GM23338 (cell line): ENCODE results near the gene ZNF808. TPM values are rescaled to one million over a fixed set of nuclear protein-coding genes. Genes with fewer than 3 reads are reported as not detected.
"Not testable (repeated sequence)": the region's sequence is repeated elsewhere in the genome, so short reads cannot be mapped to it uniquely, and the experiment has no call there.

Experiments used
- ATAC-seq: fragments of 200-7000 bp; cut with Tn5 transposase; 3 replicates; pipeline ENCODE4 v1.9.1; 2020
- DNase-seq: peaks from one replicate; pipeline ENCODE4 v3.0.0-alpha.2; 2015; ENCODE audit warnings: low spot score
- H2AFZ ChIP-seq: fragments of 200-600 bp; sonication (generic); 2 replicates; pipeline ENCODE4 v1.8.0; 2016; ENCODE audit warnings: antibody characterized with exemption, mild to moderate bottlenecking, moderate library complexity
- H3F3A ChIP-seq: fragments of 200-600 bp; sonication (generic); replicated peaks from 2 replicates; pipeline ENCODE4 v1.8.0; 2017; ENCODE audit warnings: antibody characterized with exemption, mixed run types, low read depth
- H3K27ac ChIP-seq: fragments of 200-600 bp; sonication (generic); 2 replicates; pipeline ENCODE4 v1.6.1; 2016; ENCODE audit warnings: low read depth
- H3K27me3 ChIP-seq: fragments of 200-600 bp; sonication (generic); 2 replicates; pipeline ENCODE4 v1.8.0; 2016; ENCODE audit warnings: mild to moderate bottlenecking, mixed run types, moderate library complexity; ENCODE audit not compliant: insufficient read depth
- H3K36me3 ChIP-seq: fragments of 200-600 bp; sonication (generic); 2 replicates; pipeline ENCODE4 v1.8.0; 2016; ENCODE audit warnings: mild to moderate bottlenecking; ENCODE audit not compliant: insufficient read depth
- H3K4me1 ChIP-seq: fragments of 200-600 bp; sonication (generic); 2 replicates; pipeline ENCODE4 v1.8.0; 2016; ENCODE audit warnings: mild to moderate bottlenecking, moderate library complexity; ENCODE audit not compliant: insufficient read depth
- H3K4me2 ChIP-seq: fragments of 200-600 bp; sonication (generic); 2 replicates; pipeline ENCODE4 v1.7.1; 2017; ENCODE audit warnings: mixed run types
- H3K4me3 ChIP-seq: fragments of 200-600 bp; sonication (generic); 2 replicates; pipeline ENCODE4 v1.6.1; 2016; ENCODE audit warnings: mixed run types
- H3K79me2 ChIP-seq: fragments of 200-600 bp; sonication (generic); replicated peaks from 2 replicates; pipeline ENCODE4 v1.8.0; 2017; ENCODE audit warnings: mild to moderate bottlenecking; ENCODE audit not compliant: insufficient read depth
- H3K9me2 ChIP-seq: fragments of 200-600 bp; sonication (generic); 2 replicates; pipeline ENCODE4 v1.8.0; 2017; ENCODE audit not compliant: insufficient read depth
- H4K20me1 ChIP-seq: fragments of 200-600 bp; sonication (generic); replicated peaks from 2 replicates; pipeline ENCODE4 v1.8.0; 2017; ENCODE audit warnings: mild to moderate bottlenecking; ENCODE audit not compliant: insufficient read depth
- H3K27ac Mint-ChIP-seq: 2 replicates; pipeline ENCODE4 v1.8.0; 2020; ENCODE audit warnings: inconsistent platforms, mild to moderate bottlenecking, moderate library complexity, mixed read lengths
- H3K27me3 Mint-ChIP-seq: 3 replicates; pipeline ENCODE4 v1.8.0; 2022; ENCODE audit warnings: low read depth, mild to moderate bottlenecking, moderate library complexity, mixed read lengths, inconsistent platforms; ENCODE audit not compliant: insufficient read depth, poor library complexity
- H3K36me3 Mint-ChIP-seq: 3 replicates; pipeline ENCODE4 v1.8.0; 2021; ENCODE audit warnings: low read depth, mild to moderate bottlenecking, inconsistent platforms, moderate library complexity, mixed read lengths
- H3K4me1 Mint-ChIP-seq: 3 replicates; pipeline ENCODE4 v1.8.0; 2020; ENCODE audit warnings: mild to moderate bottlenecking, inconsistent platforms, mixed read lengths
- H3K4me3 Mint-ChIP-seq: 3 replicates; pipeline ENCODE4 v1.8.0; 2021; ENCODE audit warnings: moderate library complexity, mild to moderate bottlenecking, inconsistent platforms, mixed read lengths
- H3K9me3 Mint-ChIP-seq: 3 replicates; pipeline ENCODE4 v1.8.0; 2020; ENCODE audit warnings: moderate library complexity, mild to moderate bottlenecking, inconsistent platforms, mixed read lengths
- JUNB ChIP-seq: IDR thresholded peaks from one replicate; pipeline ENCODE4 v1.6.1; 2016; ENCODE audit warnings: antibody characterized with exemption; ENCODE audit not compliant: unreplicated experiment
- NANOG ChIP-seq: IDR thresholded peaks from 2 replicates; pipeline ENCODE4 v1.6.1; 2016; ENCODE audit warnings: antibody characterized with exemption, borderline replicate concordance
- POLR2AphosphoS5 ChIP-seq: IDR thresholded peaks from 2 replicates; pipeline ENCODE4 v1.6.1; 2016; ENCODE audit warnings: antibody characterized with exemption, low read depth
- polyA plus RNA-seq: library from polyadenylated mRNA; unstranded; fragments of >200 nt; fragmentation: Nextera tagmentation; extraction: Ambion mirVana; gene quantifications from 2 replicates; pipeline ENCODE4 v1.2.1, GENCODE V29; 2016
- total RNA-seq: library from RNA; depleted of rRNA; stranded (reverse); fragments of >200 nt; shearing (Covaris generic); gene quantifications from 2 replicates; pipeline ENCODE4 v1.2.3, GENCODE V29; 2014
- TF ChIP-seq, protein P1 (sequence below), 2 experiments: fragments of 200-600 bp in 1 of 2; sonication (generic) in 1 of 2; conservative IDR thresholded peaks; 2 replicates each; pipeline versions ENCODE4 v1.5.1 to v1.6.1; 2016 to 2017; ENCODE audit warnings: antibody characterized with exemption in 2 of 2, low read depth in 2 of 2, mild to moderate bottlenecking in 2 of 2, moderate library complexity in 1 of 2

ZNF808 gene
- total and polyA plus RNA-seq, 2 experiments from 2014 or later = 10.5 to 32.1 TPM

- ATAC-seq = peak; percentile 55; the same call in 2 of the 3 replicates
These were observed 42.4 kb upstream of the ZNF808 start for GRCh38 chr19:52485064-52485463.

DNA sequence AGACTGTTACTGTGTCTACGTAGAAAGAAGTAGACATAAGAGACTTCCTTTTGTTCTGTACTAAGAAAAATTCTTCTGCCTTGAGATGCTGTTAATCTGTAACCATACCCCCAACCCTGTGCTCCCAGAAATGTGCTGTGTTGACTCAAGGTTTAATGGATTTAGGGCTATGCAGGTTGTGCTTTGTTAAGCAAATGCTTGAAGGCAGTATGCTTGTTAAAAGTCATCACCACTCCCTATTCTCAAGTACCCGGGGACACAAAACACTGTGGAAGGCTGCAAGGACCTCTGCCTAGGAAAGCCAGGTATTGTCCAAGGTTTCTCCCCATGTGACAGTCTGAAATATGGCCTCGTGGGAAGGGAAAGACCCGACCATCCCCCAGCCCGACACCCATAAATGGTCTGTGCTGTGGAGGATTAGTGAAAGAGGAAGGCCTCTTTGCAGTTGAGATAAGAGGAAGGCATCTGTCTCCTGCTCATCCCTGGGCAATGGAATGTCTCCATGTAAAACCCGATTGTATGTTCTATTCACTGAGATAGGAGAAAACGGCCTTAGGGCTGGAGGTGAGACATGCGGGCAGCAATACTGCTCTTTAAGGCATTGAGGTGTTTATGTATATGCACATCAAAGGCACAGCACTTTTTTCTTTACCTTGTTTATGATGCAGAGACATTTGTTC, 41.8 kb upstream of the ZNF808 start:
- peaks cover 18% of the 10 kb centered on the region for H3K4me1 Mint-ChIP-seq
- H3K4me3 Mint-ChIP-seq, H3K9me2 ChIP-seq, H3K27me3 ChIP-seq, H4K20me1 ChIP-seq, H3K27ac Mint-ChIP-seq, H3K36me3 ChIP-seq, H2AFZ ChIP-seq, H3K79me2 ChIP-seq: not testable (repeated sequence)
- Histone ChIP-seq H3K4me2 (peak overlapping the region; percentile 63), H3K4me1 (peaks cover 34% of the 10 kb centered on the region), H3K27ac (peak overlapping the region; percentile 100), H3F3A (peaks cover 13% of the 10 kb centered on the region; the same call in 1 of the 2 replicates), H3K4me3 (peak overlapping the region; percentile 36)
- H3K27me3 Mint-ChIP-seq = peaks cover 12% of the 10 kb centered on the region
- DNase-seq (peak; percentile 59), ATAC-seq (peak; percentile 26; the same call in 2 of the 3 replicates)
- H3K9me3 Mint-ChIP-seq = peaks cover 72% of the 10 kb centered on the region
- H3K36me3 Mint-ChIP-seq = peaks cover 17% of the 10 kb centered on the region
- TF ChIP-seq NANOG = peak; percentile 45; the same call in 1 of the 2 replicates

More at GRCh38 chr19:52485064-52485463, 42.4 kb upstream of the ZNF808 start:
- H4K20me1 ChIP-seq, H3K27ac Mint-ChIP-seq, H3K79me2 ChIP-seq, H2AFZ ChIP-seq, H3K9me2 ChIP-seq, H3K36me3 ChIP-seq, H3K27me3 ChIP-seq, H3K4me3 Mint-ChIP-seq: not testable (repeated sequence)
- H3K4me3 ChIP-seq = peak overlapping the region; percentile 36
- H3K4me1 ChIP-seq = peaks cover 34% of the 10 kb centered on the region
- peak overlapping the region; percentile 63 for H3K4me2 ChIP-seq
- peaks cover 18% of the 10 kb centered on the region for H3K4me1 Mint-ChIP-seq
- DNase-seq = peak; percentile 45
- TF ChIP-seq POLR2AphosphoS5 = peak; percentile 27; the same call in 1 of the 2 replicates
- H3K36me3 Mint-ChIP-seq = peaks cover 21% of the 10 kb centered on the region
- H3F3A ChIP-seq = peaks cover 13% of the 10 kb centered on the region; the same call in 1 of the 2 replicates
- peaks cover 12% of the 10 kb centered on the region for H3K27me3 Mint-ChIP-seq
- H3K27ac ChIP-seq = peak overlapping the region; percentile 100
- H3K9me3 Mint-ChIP-seq = peaks cover 75% of the 10 kb centered on the region

DNA sequence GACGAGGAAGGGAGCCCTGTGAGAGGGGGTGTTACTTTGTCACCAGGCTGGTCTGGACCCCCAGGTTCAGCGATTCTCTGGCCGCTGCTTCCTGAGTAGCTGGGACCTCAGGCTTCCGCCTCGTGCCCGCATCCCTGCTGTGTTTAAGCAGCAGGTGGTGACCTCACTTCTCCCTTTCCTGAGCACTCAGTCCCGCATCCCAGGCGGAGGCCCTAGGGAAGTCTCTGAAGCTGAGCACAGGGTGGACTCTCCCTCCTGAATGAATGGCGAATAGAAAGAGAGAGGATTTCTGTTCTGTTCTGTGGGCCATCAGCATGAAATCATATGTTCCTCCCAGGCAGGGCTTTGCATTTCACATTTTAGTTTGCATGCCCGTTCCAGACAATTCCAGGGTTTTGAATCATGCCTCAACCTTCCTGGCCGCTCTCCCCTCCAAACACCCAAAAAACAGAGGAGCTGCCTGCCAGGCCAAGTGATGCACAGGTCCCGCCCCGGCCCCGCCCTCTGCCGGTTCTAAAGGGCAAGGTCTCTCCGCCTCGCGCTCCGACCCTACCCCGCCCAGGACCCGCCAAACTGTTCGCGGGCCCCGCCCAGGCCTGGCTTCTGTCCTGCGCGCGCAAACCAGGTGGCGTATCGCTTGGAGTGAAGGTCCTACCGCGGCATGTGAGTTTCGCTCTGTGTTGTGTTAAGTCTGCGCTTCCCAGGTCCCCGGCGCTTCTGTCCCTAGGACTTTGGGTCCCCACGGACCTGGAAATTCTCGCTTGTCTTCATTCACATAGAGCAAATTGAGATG, 35.1 kb upstream of the ZNF808 start:
- Histone ChIP-seq H3K4me1 (peaks cover 16% of the 10 kb centered on the region), H3K27me3 (peaks cover 21% of the 10 kb centered on the region), H3F3A (peaks cover 10% of the 10 kb centered on the region), H3K27ac (peak overlapping the region; percentile 83), H4K20me1 (peaks cover 9% of the 10 kb centered on the region), H3K79me2 (peaks cover 12% of the 10 kb centered on the region), H3K4me3 (peak overlapping the region; percentile 87), H3K9me2 (no peaks in the 10 kb centered on the region), H3K4me2 (peak overlapping the region; percentile 99), H2AFZ (peak overlapping the region; percentile 97; the same call in 1 of the 2 replicates), H3K36me3 (no peaks in the 10 kb centered on the region)
- no peak for TF ChIP-seq JUNB
- peak; percentile 60 for TF ChIP-seq POLR2AphosphoS5
- TF ChIP-seq, protein P1, sequence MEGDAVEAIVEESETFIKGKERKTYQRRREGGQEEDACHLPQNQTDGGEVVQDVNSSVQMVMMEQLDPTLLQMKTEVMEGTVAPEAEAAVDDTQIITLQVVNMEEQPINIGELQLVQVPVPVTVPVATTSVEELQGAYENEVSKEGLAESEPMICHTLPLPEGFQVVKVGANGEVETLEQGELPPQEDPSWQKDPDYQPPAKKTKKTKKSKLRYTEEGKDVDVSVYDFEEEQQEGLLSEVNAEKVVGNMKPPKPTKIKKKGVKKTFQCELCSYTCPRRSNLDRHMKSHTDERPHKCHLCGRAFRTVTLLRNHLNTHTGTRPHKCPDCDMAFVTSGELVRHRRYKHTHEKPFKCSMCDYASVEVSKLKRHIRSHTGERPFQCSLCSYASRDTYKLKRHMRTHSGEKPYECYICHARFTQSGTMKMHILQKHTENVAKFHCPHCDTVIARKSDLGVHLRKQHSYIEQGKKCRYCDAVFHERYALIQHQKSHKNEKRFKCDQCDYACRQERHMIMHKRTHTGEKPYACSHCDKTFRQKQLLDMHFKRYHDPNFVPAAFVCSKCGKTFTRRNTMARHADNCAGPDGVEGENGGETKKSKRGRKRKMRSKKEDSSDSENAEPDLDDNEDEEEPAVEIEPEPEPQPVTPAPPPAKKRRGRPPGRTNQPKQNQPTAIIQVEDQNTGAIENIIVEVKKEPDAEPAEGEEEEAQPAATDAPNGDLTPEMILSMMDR (conservative IDR thresholded peaks at IDR 0.05; ENCODE audit: low read depth in 2 of 2) = peak in 1 of 2 experiments; percentile 37; a peak in 2 of 4 replicates
- H3K9me3 Mint-ChIP-seq = peaks cover 24% of the 10 kb centered on the region
- H3K36me3 Mint-ChIP-seq = no peaks in the 10 kb centered on the region; the same call in 2 of the 3 replicates
- H3K4me1 Mint-ChIP-seq = peaks cover 3% of the 10 kb centered on the region; the same call in 2 of the 3 replicates
- peaks cover 45% of the 10 kb centered on the region for H3K27me3 Mint-ChIP-seq
- DNase-seq (peak; percentile 97), ATAC-seq (peak; percentile 96)
- peak overlapping the region; percentile 74 for H3K4me3 Mint-ChIP-seq
- H3K27ac Mint-ChIP-seq = no peak overlapping the region
